Activated CD8-positive, alpha-beta T cell treated with anti-CD3 and anti-CD28 coated beads for 36 hours (primary cell): ENCODE data around the gene PRKG1. TPM values are rescaled to one million over a fixed set of nuclear protein-coding genes. Genes with fewer than 3 reads are reported as not detected.

Source experiments
- ATAC-seq: fragments of 200-7000 bp; cut with Tn5 transposase; one replicate; pipeline ENCODE4 v1.10.0; 2021; ENCODE audit warnings: mild to moderate bottlenecking, moderate library complexity
- CTCF ChIA-PET: fragments of 350-600 bp; sonication (Branson Sonifier 250); formaldehyde crosslinking; loops from one replicate; lab custom pipeline; 2021; ENCODE audit warnings: antibody characterized with exemption; lab: Charles Lee
- POLR2A ChIA-PET: fragments of 350-600 bp; sonication (Branson Sonifier 250); formaldehyde crosslinking; loops from one replicate; lab custom pipeline; 2021; ENCODE audit warnings: antibody characterized with exemption; lab: Charles Lee
- DNase-seq: peaks from one replicate; pipeline ENCODE4 v3.0.0-alpha.2; 2020
- H3K27ac Mint-ChIP-seq: one replicate; pipeline ENCODE4 v1.8.0; 2021; ENCODE audit warnings: mild to moderate bottlenecking, mixed read lengths
- H3K27me3 Mint-ChIP-seq: one replicate; pipeline ENCODE4 v1.8.0; 2021; ENCODE audit warnings: mixed read lengths
- H3K36me3 Mint-ChIP-seq: one replicate; pipeline ENCODE4 v1.8.0; 2021; ENCODE audit warnings: low read depth, mixed read lengths
- H3K4me1 Mint-ChIP-seq: one replicate; pipeline ENCODE4 v1.8.0; 2021; ENCODE audit warnings: low read depth, mixed read lengths
- H3K4me3 Mint-ChIP-seq: one replicate; pipeline ENCODE4 v1.8.0; 2021; ENCODE audit warnings: mild to moderate bottlenecking, moderate library complexity, mixed read lengths
- H3K9me3 Mint-ChIP-seq: one replicate; pipeline ENCODE4 v1.8.0; 2021; ENCODE audit warnings: mixed read lengths
- intact Hi-C: fragments of 100-400 bp; cut with micrococcal nuclease; formaldehyde crosslinking; loops from one replicate; pipeline ENCODE4 v1.10.0; 2022
- total RNA-seq, 2 experiments: library from RNA; stranded (reverse); gene quantifications; one replicate each; pipeline ENCODE4 v1.2.3, GENCODE V29; 2021
- TF ChIP-seq, protein P1 (sequence below): fragments of 200-600 bp; IDR thresholded peaks from one replicate; pipeline ENCODE4 v1.8.0; 2022; ENCODE audit warnings: antibody characterized with exemption, mild to moderate bottlenecking

Gene PRKG1
- total RNA-seq, 2 experiments from 2014 or later: not detected

DNA sequence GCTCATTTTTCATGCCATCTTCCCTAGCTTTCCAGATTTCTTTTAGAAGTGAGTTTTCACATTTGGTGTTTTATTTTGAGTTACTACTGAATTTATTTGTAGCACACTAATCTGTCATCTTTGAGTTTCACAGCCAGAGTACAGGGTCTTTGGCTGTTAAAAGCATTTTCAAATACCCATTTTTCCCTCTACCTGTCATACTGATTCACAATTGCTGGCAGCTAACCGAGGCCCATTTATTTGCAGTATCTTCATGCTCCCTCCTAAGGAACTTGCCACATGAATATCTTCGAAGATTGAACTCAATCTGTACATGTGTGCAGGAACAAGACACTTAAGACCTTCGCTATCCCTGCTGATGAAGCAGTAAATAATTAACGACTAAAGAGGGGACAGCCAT, 1194.9 kb downstream of the PRKG1 start:
- Mint-ChIP-seq H3K4me3 (no peak overlapping the region), H3K27ac (no peak overlapping the region), H3K27me3 (peaks cover 2% of the 10 kb centered on the region), H3K36me3 (no peaks in the 10 kb centered on the region), H3K4me1 (no peaks in the 10 kb centered on the region), H3K9me3 (no peaks in the 10 kb centered on the region)
- DNase-seq (no peak), ATAC-seq (no peak)
- intact Hi-C loops: no loop called here
- ChIA-PET CTCF (no interaction called here), POLR2A (no interaction called here)
- TF ChIP-seq, protein P1, sequence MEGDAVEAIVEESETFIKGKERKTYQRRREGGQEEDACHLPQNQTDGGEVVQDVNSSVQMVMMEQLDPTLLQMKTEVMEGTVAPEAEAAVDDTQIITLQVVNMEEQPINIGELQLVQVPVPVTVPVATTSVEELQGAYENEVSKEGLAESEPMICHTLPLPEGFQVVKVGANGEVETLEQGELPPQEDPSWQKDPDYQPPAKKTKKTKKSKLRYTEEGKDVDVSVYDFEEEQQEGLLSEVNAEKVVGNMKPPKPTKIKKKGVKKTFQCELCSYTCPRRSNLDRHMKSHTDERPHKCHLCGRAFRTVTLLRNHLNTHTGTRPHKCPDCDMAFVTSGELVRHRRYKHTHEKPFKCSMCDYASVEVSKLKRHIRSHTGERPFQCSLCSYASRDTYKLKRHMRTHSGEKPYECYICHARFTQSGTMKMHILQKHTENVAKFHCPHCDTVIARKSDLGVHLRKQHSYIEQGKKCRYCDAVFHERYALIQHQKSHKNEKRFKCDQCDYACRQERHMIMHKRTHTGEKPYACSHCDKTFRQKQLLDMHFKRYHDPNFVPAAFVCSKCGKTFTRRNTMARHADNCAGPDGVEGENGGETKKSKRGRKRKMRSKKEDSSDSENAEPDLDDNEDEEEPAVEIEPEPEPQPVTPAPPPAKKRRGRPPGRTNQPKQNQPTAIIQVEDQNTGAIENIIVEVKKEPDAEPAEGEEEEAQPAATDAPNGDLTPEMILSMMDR: no peak

GRCh38 chr10:52276163-52276562, 1201.9 kb downstream of the PRKG1 start:
- ChIA-PET POLR2A (no interaction called here), CTCF (no interaction called here)
- peaks cover 13% of the 10 kb centered on the region for H3K9me3 Mint-ChIP-seq
- intact Hi-C loops: no loop called here
- no peaks in the 10 kb centered on the region for H3K36me3 Mint-ChIP-seq
- H3K4me3 Mint-ChIP-seq: no peak overlapping the region
- no peaks in the 10 kb centered on the region for H3K27me3 Mint-ChIP-seq
- ATAC-seq (no peak), DNase-seq (no peak)
- no peak overlapping the region for H3K27ac Mint-ChIP-seq
- TF ChIP-seq, protein P1: no peak
- H3K4me1 Mint-ChIP-seq: no peaks in the 10 kb centered on the region

GRCh38 chr10:52276986-52277385, 1202.7 kb downstream of the PRKG1 start:
- Mint-ChIP-seq H3K4me1 (no peaks in the 10 kb centered on the region), H3K27me3 (no peaks in the 10 kb centered on the region), H3K27ac (no peak overlapping the region), H3K9me3 (peaks cover 13% of the 10 kb centered on the region), H3K36me3 (no peaks in the 10 kb centered on the region), H3K4me3 (no peak overlapping the region)
- DNase-seq (no peak), ATAC-seq (no peak)
- POLR2A ChIA-PET: no interaction called here
- TF ChIP-seq, protein P1: no peak
- intact Hi-C loops: no loop called here
- CTCF ChIA-PET: no interaction called here

DNA sequence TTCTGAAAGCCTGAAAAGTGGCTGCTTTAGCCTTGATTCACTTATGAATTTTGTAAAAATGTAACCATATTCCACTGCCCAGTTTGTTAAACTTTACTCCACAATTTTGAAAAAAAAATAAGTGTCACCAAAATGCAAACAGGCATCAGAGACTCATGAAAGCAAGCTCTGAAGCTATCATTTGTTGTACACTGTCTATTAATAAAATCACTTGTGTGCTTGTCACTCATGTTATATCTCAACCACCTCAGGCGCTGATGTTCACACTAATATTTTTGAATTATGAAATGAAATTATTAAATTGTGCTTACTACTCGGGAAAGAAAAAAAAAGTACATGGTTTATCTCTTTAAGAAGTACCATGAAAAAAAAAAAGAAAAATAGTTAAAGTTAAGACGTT, 1205.3 kb downstream of the PRKG1 start:
- ATAC-seq (no peak), DNase-seq (no peak)
- CTCF ChIA-PET: no interaction called here
- Mint-ChIP-seq H3K36me3 (no peaks in the 10 kb centered on the region), H3K27me3 (no peaks in the 10 kb centered on the region), H3K4me1 (no peaks in the 10 kb centered on the region), H3K27ac (no peak overlapping the region), H3K4me3 (no peak overlapping the region), H3K9me3 (peaks cover 12% of the 10 kb centered on the region)
- POLR2A ChIA-PET: no interaction called here
- intact Hi-C loops: no loop called here
- TF ChIP-seq, protein P1: no peak

- intact Hi-C loops: no loop called here
- no peaks in the 10 kb centered on the region for H3K27me3 Mint-ChIP-seq
- H3K27ac Mint-ChIP-seq: no peak overlapping the region
- no peak for DNase-seq
- ATAC-seq: no peak
- no peak overlapping the region for H3K4me3 Mint-ChIP-seq
- ChIA-PET CTCF (no interaction called here), POLR2A (no interaction called here)
- H3K4me1 Mint-ChIP-seq: no peaks in the 10 kb centered on the region
- peaks cover 9% of the 10 kb centered on the region for H3K9me3 Mint-ChIP-seq
- H3K36me3 Mint-ChIP-seq: no peaks in the 10 kb centered on the region
- TF ChIP-seq, protein P1: no peak
Observed at GRCh38 chr10:52280051-52280450, 1205.8 kb downstream of the PRKG1 start.
